OCI-LY7 (cell line): ENCODE data around the gene RSPH1. TPM values are rescaled to one million over a fixed set of nuclear protein-coding genes. Genes with fewer than 3 reads are reported as not detected.
A peak's percentile ranks its signal among the peaks of the same experiment; 100 is the strongest.

ENCODE experiments used
- BruUV-seq: library from RNA; stranded (reverse); fragments of 400-500 nt; replicated peaks from 2 replicates; lab custom pipeline; 2021; lab: Mats Ljungman, UMichigan
- CTCF ChIA-PET: fragments of 300-600 bp; sonication (Branson Sonifier 250); formaldehyde crosslinking; loops from one replicate; lab custom pipeline; 2022; ENCODE audit warnings: antibody characterized with exemption; ENCODE audit not compliant: unreplicated experiment; lab: Charles Lee
- POLR2A ChIA-PET: fragments of 300-600 bp; sonication (Branson Sonifier 250); formaldehyde crosslinking; loops from one replicate; lab custom pipeline; 2022; ENCODE audit warnings: antibody characterized with exemption; lab: Charles Lee
- DNase-seq: peaks from one replicate; pipeline ENCODE4 v3.0.0-alpha.2; 2015; ENCODE audit warnings: low spot score
- H2AFZ ChIP-seq: fragments of 200-600 bp; sonication (generic), shearing (Covaris generic); 2 replicates; pipeline ENCODE4 v1.6.1; 2014; ENCODE audit warnings: mild to moderate bottlenecking, antibody characterized with exemption, low read length, moderate library complexity
- H3K27ac ChIP-seq: fragments of 200-600 bp; sonication (generic); 2 replicates; pipeline ENCODE4 v1.5.1; 2014; ENCODE audit warnings: mixed run types, low read depth, mild to moderate bottlenecking, moderate library complexity, low read length, inconsistent platforms; ENCODE audit not compliant: poor library complexity, severe bottlenecking
- H3K36me3 ChIP-seq: fragments of 200-600 bp; sonication (generic); 2 replicates; pipeline ENCODE4 v1.6.1; 2014; ENCODE audit warnings: mild to moderate bottlenecking, antibody characterized with exemption, low read length, moderate library complexity, mixed read lengths; ENCODE audit not compliant: insufficient read depth
- H3K4me1 ChIP-seq: fragments of 200-600 bp; sonication (generic); 2 replicates; pipeline ENCODE4 v1.5.1; 2014; ENCODE audit warnings: mild to moderate bottlenecking, low read length; ENCODE audit not compliant: insufficient read depth, poor library complexity, severe bottlenecking
- H3K4me2 ChIP-seq: fragments of 200-600 bp; sonication (generic); 2 replicates; pipeline ENCODE4 v1.6.1; 2014; ENCODE audit warnings: mild to moderate bottlenecking, low read length
- H3K4me3 ChIP-seq: fragments of 200-600 bp; sonication (generic); 2 replicates; pipeline ENCODE4 v1.5.1; 2014; ENCODE audit warnings: mild to moderate bottlenecking, low read depth, low read length; ENCODE audit not compliant: poor library complexity, severe bottlenecking
- H3K79me2 ChIP-seq: fragments of 200-600 bp; sonication (generic); 2 replicates; pipeline ENCODE4 v1.6.1; 2016; ENCODE audit warnings: low read depth, mild to moderate bottlenecking, low read length, moderate library complexity, mixed read lengths; ENCODE audit not compliant: insufficient read depth
- H3K9me2 ChIP-seq: fragments of 200-600 bp; sonication (generic); 2 replicates; pipeline ENCODE4 v1.6.1; 2016; ENCODE audit warnings: mild to moderate bottlenecking, low read length, mixed read lengths; ENCODE audit not compliant: insufficient read depth
- H3K9me3 ChIP-seq: fragments of 200-600 bp; sonication (generic); 2 replicates; pipeline ENCODE4 v1.6.1; 2014; ENCODE audit warnings: mild to moderate bottlenecking, mixed run types, low read length, mixed read lengths
- H4K20me1 ChIP-seq: fragments of 200-600 bp; sonication (generic); 2 replicates; pipeline ENCODE4 v1.6.1; 2014; ENCODE audit warnings: mild to moderate bottlenecking, antibody characterized with exemption, low read length, moderate library complexity, mixed read lengths; ENCODE audit not compliant: insufficient read depth
- CTCF ChIP-seq: fragments of 200-600 bp; sonication (generic); conservative IDR thresholded peaks from 2 replicates; pipeline ENCODE4 v1.5.1; 2014; ENCODE audit warnings: mild to moderate bottlenecking, antibody characterized with exemption, low read length, moderate library complexity, mixed read lengths
- EZH2phosphoT487 ChIP-seq: fragments of 200-600 bp; sonication (generic); IDR thresholded peaks from 2 replicates; pipeline ENCODE4 v1.6.1; 2018; ENCODE audit warnings: low read depth, borderline replicate concordance, mild to moderate bottlenecking, mixed run types, antibody characterized with exemption, low read length, moderate library complexity, mixed read lengths
- intact Hi-C: fragments of 100-400 bp; cut with micrococcal nuclease; formaldehyde crosslinking; loops from one replicate; pipeline ENCODE4 v1.10.0; 2022; ENCODE audit not compliant: unreplicated experiment
- total RNA-seq, 2 experiments: library from RNA; depleted of rRNA in 1 of 2; stranded (reverse); fragments of >200 nt in 1 of 2; shearing (Covaris generic) in 1 of 2; gene quantifications; 2 replicates each; pipeline ENCODE4 v1.2.3, GENCODE V29; 2014 to 2022

RSPH1 gene
- total RNA-seq, 2 experiments from 2014 or later, result 1.9 to 2.5 TPM

- no peak overlapping the region for H2AFZ ChIP-seq
- peaks cover 66% of the 10 kb centered on the region for H3K79me2 ChIP-seq
- H3K9me3 ChIP-seq, result no peaks in the 10 kb centered on the region
- no peaks in the 10 kb centered on the region for H3K9me2 ChIP-seq
- POLR2A ChIA-PET, result interaction anchor here (0.6 to 1.8 kb wide), 5 partner anchors 17 to 294 kb away, joined by 3 to 7 read pairs (median 3); no protein-coding TSS in a partner anchor
- TF ChIP-seq EZH2phosphoT487 (no peak), CTCF (no peak)
- peak overlapping the region; percentile 97 for H3K4me2 ChIP-seq
- CTCF ChIA-PET, result interaction anchor here (0.5 to 0.8 kb wide), 3 partner anchors 193 to 294 kb away, joined by 3 to 4 read pairs (median 3); no protein-coding TSS in a partner anchor
- peak overlapping the region; percentile 98 for H3K27ac ChIP-seq
- intact Hi-C loops, result loop anchor here (10.0 kb wide), 3 partner anchors 122 to 668 kb away; partner anchors contain the start of gene PDE9A
- DNase-seq, result peak; percentile 84
- peak overlapping the region; percentile 80 for H3K4me3 ChIP-seq
- no peaks in the 10 kb centered on the region for H4K20me1 ChIP-seq
- peaks cover 93% of the 10 kb centered on the region for H3K4me1 ChIP-seq
- BruUV-seq, result no TSS peak
- peaks cover 50% of the 10 kb centered on the region for H3K36me3 ChIP-seq
These were observed 36.6 kb upstream of the RSPH1 start for GRCh38 chr21:42532466-42533181.

GRCh38 chr21:42531771-42532170, 35.7 kb upstream of the RSPH1 start:
- H3K4me1 ChIP-seq, result peaks cover 93% of the 10 kb centered on the region
- H3K27ac ChIP-seq, result peak overlapping the region; percentile 98
- peaks cover 59% of the 10 kb centered on the region for H3K36me3 ChIP-seq
- ChIA-PET POLR2A (interaction anchor here (0.6 to 1.3 kb wide), 3 partner anchors 32 to 293 kb away, joined by 3 to 4 read pairs (median 3); no protein-coding TSS in a partner anchor), CTCF (no interaction called here)
- no peak overlapping the region for H2AFZ ChIP-seq
- H4K20me1 ChIP-seq, result no peaks in the 10 kb centered on the region
- TF ChIP-seq EZH2phosphoT487, result no peak
- no peak for TF ChIP-seq CTCF
- intact Hi-C loops, result loop anchor here (10.0 kb wide), 3 partner anchors 123 to 667 kb away; partner anchors contain the start of gene PDE9A
- no TSS peak for BruUV-seq
- DNase-seq, result no peak
- H3K79me2 ChIP-seq, result peaks cover 73% of the 10 kb centered on the region
- H3K9me3 ChIP-seq, result no peaks in the 10 kb centered on the region
- no peaks in the 10 kb centered on the region for H3K9me2 ChIP-seq
- peak overlapping the region; percentile 97 for H3K4me2 ChIP-seq
- peak overlapping the region; percentile 80 for H3K4me3 ChIP-seq

- H2AFZ ChIP-seq, result no peak overlapping the region
- peak; percentile 13 for DNase-seq
- TF ChIP-seq EZH2phosphoT487 (no peak), CTCF (no peak)
- H3K27ac ChIP-seq, result peak overlapping the region; percentile 98
- peak overlapping the region; percentile 97 for H3K4me2 ChIP-seq
- peak overlapping the region; percentile 80 for H3K4me3 ChIP-seq
- ChIA-PET POLR2A (no interaction called here), CTCF (no interaction called here)
- intact Hi-C loops, result loop anchor here (10.0 kb wide), 3 partner anchors 125 to 665 kb away; partner anchors contain the start of gene PDE9A
- H3K79me2 ChIP-seq, result peaks cover 88% of the 10 kb centered on the region
- H3K9me3 ChIP-seq, result no peaks in the 10 kb centered on the region
- peaks cover 75% of the 10 kb centered on the region for H3K36me3 ChIP-seq
- H3K4me1 ChIP-seq, result peaks cover 93% of the 10 kb centered on the region
- H4K20me1 ChIP-seq, result no peaks in the 10 kb centered on the region
- no peaks in the 10 kb centered on the region for H3K9me2 ChIP-seq
- BruUV-seq, result no TSS peak
These were observed 34.1 kb upstream of the RSPH1 start for GRCh38 chr21:42530167-42530518.
